HepG2 (cell line): Measurements from ENCODE around the gene RPS5. TPM values are rescaled to one million over a fixed set of nuclear protein-coding genes. Genes with fewer than 3 reads are reported as not detected.
A peak's percentile ranks its signal among the peaks of the same experiment; 100 is the strongest.

Source experiments
- BORCS8-MEF2B ChIP-seq: sonication (generic); formaldehyde crosslinking; IDR thresholded peaks from 2 replicates; pipeline ENCODE4 v1.8.0; 2022; ENCODE audit warnings: mild to moderate bottlenecking, missing genetic modification reagents
- CBFB ChIP-seq: sonication (generic); formaldehyde crosslinking; IDR thresholded peaks from 2 replicates; pipeline ENCODE4 v1.4.0; 2020; ENCODE audit warnings: missing genetic modification reagents
- DPF2 ChIP-seq: sonication (generic); formaldehyde crosslinking; IDR thresholded peaks from 2 replicates; pipeline ENCODE4 v1.4.0; 2020; ENCODE audit warnings: mild to moderate bottlenecking, low read depth, missing genetic modification reagents, borderline replicate concordance
- HOXA9 ChIP-seq: sonication (generic); formaldehyde crosslinking; IDR thresholded peaks from 2 replicates; pipeline ENCODE4 v1.8.1; 2022; ENCODE audit warnings: missing genetic modification reagents, mild to moderate bottlenecking, moderate library complexity, borderline replicate concordance
- PLRG1 ChIP-seq: fragments of 450-650 bp; conservative IDR thresholded peaks from 2 replicates; pipeline ENCODE4 v1.6.1; 2016
- ZBTB1 ChIP-seq: sonication (generic); formaldehyde crosslinking; IDR thresholded peaks from 2 replicates; pipeline ENCODE4 v1.4.0; 2020; ENCODE audit warnings: missing genetic modification reagents, borderline replicate concordance
- ZNF138 ChIP-seq: sonication (generic); formaldehyde crosslinking; IDR thresholded peaks from 2 replicates; pipeline ENCODE4 v1.5.0; 2020; ENCODE audit warnings: mild to moderate bottlenecking, low read depth, missing genetic modification reagents
- ZNF263 ChIP-seq: sonication (generic); formaldehyde crosslinking; IDR thresholded peaks from 2 replicates; pipeline ENCODE4 v1.4.0; 2020; ENCODE audit warnings: missing genetic modification reagents
- ZNF501 ChIP-seq: sonication (generic); formaldehyde crosslinking; IDR thresholded peaks from 2 replicates; pipeline ENCODE4 v1.5.1; 2020; ENCODE audit warnings: mild to moderate bottlenecking, moderate library complexity, missing genetic modification reagents
- ZNF564 ChIP-seq: sonication (generic); formaldehyde crosslinking; IDR thresholded peaks from 2 replicates; pipeline ENCODE4 v1.8.1; 2023; ENCODE audit warnings: mild to moderate bottlenecking, missing genetic modification reagents
- ZNF768 ChIP-seq: sonication (generic); formaldehyde crosslinking; IDR thresholded peaks from 2 replicates; pipeline ENCODE4 v1.4.0; 2020; ENCODE audit warnings: missing genetic modification reagents
- polyA plus RNA-seq, 8 experiments: library from polyadenylated mRNA; depleted of rRNA in 3 of 8; stranded (reverse) in 7 of 8; unstranded in 1 of 8; fragments of >200 nt; fragmentation: Illumina TruSeq in 4 of 8; extraction: Trizol in 4 of 8; gene quantifications; 2 replicates each; pipeline versions ENCODE4 v1.2.1 to v1.2.3, GENCODE V29; 2011 to 2016; ENCODE audit warnings: low read depth in 4 of 8, missing spikeins in 1 of 8, mixed read lengths in 1 of 8; ENCODE audit not compliant: insufficient read depth in 1 of 8
- total RNA-seq, 5 experiments: library from RNA; depleted of rRNA; stranded (reverse); fragments of >200 nt; fragmentation: Illumina TruSeq; extraction: Trizol; gene quantifications; 2 replicates each; pipeline ENCODE4 v1.2.3, GENCODE V29; 2016; ENCODE audit warnings: low read depth in 1 of 5
- TF ChIP-seq, protein P1 (sequence below): sonication (generic); formaldehyde crosslinking; IDR thresholded peaks from 2 replicates; pipeline ENCODE4 v1.5.0; 2020; ENCODE audit warnings: missing genetic modification reagents, mild to moderate bottlenecking, borderline replicate concordance
- TF ChIP-seq, protein P2 (sequence below): sonication (generic); formaldehyde crosslinking; IDR thresholded peaks from 2 replicates; pipeline ENCODE4 v1.4.0; 2020; ENCODE audit warnings: mild to moderate bottlenecking, missing genetic modification reagents
- TF ChIP-seq, protein P3 (sequence below): sonication (generic); formaldehyde crosslinking; IDR thresholded peaks from 2 replicates; pipeline ENCODE4 v1.8.1; 2023; ENCODE audit warnings: mild to moderate bottlenecking, moderate library complexity, missing genetic modification reagents
- TF ChIP-seq, protein P4 (sequence below): IDR thresholded peaks from 2 replicates; pipeline ENCODE4 v1.6.1; 2016; ENCODE audit warnings: low read depth
- TF ChIP-seq, protein P5 (sequence below): sonication (generic); formaldehyde crosslinking; IDR thresholded peaks from 2 replicates; pipeline ENCODE4 v1.9.0; 2022; ENCODE audit warnings: missing genetic modification reagents, mild to moderate bottlenecking, borderline replicate concordance
- TF ChIP-seq, protein P6 (sequence below): sonication (generic); formaldehyde crosslinking; IDR thresholded peaks from 2 replicates; pipeline ENCODE4 v1.8.1; 2022; ENCODE audit warnings: low read depth, mild to moderate bottlenecking, missing genetic modification reagents

Gene RPS5
- total and polyA plus RNA-seq, 2 of the 13 experiments (the other 11 are each of a cell fraction or from before 2014, with no cell fraction given), result 1,544 to 4,408 TPM

DNA sequence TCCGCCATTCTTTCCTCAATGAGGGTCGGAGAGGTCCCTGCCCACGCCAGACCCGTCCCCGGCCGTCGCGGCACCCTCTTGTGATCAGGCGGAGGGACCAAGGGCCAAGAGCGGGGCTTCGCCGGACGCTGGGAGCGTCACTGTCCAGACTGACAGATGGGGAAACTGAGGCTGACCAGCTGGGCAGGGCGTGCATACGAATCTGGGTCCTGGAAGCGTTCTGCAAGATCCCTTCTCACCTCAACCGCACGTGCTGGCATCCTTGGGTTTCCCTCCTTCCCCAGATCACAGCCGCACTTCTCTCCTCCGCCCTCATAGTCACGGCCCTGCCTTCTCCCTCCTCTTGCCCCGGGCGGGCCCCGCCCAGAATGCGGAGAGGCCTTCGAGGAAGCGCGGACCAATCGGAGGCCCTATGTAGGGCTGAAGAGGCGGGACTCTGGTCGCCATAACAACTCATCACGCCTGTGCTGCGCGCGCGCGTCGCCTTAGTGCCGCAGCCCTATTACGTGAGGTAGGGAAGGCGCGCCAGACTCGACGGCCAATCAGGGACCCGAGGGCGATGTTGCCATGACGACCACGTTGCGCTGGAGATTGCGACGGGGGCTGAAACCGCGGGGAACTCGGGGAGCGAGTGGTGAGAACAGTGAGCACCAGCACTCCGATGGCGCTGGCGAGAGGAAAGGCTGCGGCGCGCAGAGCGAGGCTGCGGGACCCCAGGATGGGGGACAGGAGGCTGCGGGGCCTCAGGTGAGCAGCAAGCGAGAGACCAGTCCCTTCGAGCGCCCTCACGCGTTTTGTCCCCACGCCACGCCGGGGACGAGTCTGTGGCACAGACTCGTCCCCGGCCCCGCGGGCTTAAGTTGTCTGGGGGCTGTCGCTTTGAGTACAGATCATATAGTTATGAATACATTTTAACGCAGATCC is 14.1 kb downstream of the RPS5 start (continued):
- peak; percentile 74 for TF ChIP-seq CBFB (CRISPR knock-in tag)
- TF ChIP-seq, protein P1, sequence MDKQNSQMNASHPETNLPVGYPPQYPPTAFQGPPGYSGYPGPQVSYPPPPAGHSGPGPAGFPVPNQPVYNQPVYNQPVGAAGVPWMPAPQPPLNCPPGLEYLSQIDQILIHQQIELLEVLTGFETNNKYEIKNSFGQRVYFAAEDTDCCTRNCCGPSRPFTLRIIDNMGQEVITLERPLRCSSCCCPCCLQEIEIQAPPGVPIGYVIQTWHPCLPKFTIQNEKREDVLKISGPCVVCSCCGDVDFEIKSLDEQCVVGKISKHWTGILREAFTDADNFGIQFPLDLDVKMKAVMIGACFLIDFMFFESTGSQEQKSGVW, result no peak
- TF ChIP-seq, protein P2, sequence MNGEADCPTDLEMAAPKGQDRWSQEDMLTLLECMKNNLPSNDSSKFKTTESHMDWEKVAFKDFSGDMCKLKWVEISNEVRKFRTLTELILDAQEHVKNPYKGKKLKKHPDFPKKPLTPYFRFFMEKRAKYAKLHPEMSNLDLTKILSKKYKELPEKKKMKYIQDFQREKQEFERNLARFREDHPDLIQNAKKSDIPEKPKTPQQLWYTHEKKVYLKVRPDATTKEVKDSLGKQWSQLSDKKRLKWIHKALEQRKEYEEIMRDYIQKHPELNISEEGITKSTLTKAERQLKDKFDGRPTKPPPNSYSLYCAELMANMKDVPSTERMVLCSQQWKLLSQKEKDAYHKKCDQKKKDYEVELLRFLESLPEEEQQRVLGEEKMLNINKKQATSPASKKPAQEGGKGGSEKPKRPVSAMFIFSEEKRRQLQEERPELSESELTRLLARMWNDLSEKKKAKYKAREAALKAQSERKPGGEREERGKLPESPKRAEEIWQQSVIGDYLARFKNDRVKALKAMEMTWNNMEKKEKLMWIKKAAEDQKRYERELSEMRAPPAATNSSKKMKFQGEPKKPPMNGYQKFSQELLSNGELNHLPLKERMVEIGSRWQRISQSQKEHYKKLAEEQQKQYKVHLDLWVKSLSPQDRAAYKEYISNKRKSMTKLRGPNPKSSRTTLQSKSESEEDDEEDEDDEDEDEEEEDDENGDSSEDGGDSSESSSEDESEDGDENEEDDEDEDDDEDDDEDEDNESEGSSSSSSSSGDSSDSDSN, result peak; percentile 44; the same call in 1 of the 2 replicates
- no peak for TF ChIP-seq ZBTB1 (CRISPR knock-in tag)
- no peak for TF ChIP-seq PLRG1
- TF ChIP-seq ZNF564, result no peak
- TF ChIP-seq DPF2 (CRISPR knock-in tag), result no peak
- TF ChIP-seq, protein P3, sequence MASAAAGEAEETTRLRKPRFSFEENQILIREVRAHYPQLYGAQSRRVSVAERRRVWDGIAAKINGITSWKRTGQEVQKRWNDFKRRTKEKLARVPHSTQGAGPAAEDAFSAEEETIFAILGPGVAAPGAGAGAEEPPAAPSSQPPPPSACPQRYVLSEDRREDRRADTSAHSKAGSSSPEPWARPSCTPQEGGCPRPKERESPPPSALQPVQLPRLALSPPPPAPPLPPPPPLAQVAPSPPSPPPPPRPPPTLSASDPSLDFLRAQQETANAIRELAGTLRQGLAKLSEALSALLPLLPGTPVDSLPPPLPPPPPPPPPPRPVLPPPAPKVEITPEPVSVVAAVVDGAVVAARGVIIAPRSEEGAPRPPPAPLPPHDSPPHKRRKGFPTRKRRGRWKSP, result peak; percentile 100
- no peak; the same call in 1 of the 2 replicates for TF ChIP-seq HOXA9
- peak; percentile 56; the same call in 1 of the 2 replicates for TF ChIP-seq ZNF768 (CRISPR knock-in tag)
- peak; percentile 60; the same call in 1 of the 2 replicates for TF ChIP-seq ZNF138 (CRISPR knock-in tag)
- TF ChIP-seq, protein P4, sequence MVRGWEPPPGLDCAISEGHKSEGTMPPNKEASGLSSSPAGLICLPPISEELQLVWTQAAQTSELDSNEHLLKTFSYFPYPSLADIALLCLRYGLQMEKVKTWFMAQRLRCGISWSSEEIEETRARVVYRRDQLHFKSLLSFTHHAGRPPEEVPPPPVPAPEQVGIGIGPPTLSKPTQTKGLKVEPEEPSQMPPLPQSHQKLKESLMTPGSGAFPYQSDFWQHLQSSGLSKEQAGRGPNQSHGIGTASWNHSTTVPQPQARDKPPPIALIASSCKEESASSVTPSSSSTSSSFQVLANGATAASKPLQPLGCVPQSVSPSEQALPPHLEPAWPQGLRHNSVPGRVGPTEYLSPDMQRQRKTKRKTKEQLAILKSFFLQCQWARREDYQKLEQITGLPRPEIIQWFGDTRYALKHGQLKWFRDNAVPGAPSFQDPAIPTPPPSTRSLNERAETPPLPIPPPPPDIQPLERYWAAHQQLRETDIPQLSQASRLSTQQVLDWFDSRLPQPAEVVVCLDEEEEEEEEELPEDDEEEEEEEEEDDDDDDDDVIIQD (CRISPR knock-in tag), result no peak
- TF ChIP-seq ZNF263 (CRISPR knock-in tag), result 0 out of 2 replicates have a peak, but pooled peaks have one; percentile 44
- TF ChIP-seq BORCS8-MEF2B (CRISPR knock-in tag), result peak; percentile 51; the same call in 1 of the 2 replicates
- TF ChIP-seq, protein P5, sequence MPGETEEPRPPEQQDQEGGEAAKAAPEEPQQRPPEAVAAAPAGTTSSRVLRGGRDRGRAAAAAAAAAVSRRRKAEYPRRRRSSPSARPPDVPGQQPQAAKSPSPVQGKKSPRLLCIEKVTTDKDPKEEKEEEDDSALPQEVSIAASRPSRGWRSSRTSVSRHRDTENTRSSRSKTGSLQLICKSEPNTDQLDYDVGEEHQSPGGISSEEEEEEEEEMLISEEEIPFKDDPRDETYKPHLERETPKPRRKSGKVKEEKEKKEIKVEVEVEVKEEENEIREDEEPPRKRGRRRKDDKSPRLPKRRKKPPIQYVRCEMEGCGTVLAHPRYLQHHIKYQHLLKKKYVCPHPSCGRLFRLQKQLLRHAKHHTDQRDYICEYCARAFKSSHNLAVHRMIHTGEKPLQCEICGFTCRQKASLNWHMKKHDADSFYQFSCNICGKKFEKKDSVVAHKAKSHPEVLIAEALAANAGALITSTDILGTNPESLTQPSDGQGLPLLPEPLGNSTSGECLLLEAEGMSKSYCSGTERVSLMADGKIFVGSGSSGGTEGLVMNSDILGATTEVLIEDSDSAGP (CRISPR knock-in tag), result peak; percentile 79
- TF ChIP-seq, protein P6, sequence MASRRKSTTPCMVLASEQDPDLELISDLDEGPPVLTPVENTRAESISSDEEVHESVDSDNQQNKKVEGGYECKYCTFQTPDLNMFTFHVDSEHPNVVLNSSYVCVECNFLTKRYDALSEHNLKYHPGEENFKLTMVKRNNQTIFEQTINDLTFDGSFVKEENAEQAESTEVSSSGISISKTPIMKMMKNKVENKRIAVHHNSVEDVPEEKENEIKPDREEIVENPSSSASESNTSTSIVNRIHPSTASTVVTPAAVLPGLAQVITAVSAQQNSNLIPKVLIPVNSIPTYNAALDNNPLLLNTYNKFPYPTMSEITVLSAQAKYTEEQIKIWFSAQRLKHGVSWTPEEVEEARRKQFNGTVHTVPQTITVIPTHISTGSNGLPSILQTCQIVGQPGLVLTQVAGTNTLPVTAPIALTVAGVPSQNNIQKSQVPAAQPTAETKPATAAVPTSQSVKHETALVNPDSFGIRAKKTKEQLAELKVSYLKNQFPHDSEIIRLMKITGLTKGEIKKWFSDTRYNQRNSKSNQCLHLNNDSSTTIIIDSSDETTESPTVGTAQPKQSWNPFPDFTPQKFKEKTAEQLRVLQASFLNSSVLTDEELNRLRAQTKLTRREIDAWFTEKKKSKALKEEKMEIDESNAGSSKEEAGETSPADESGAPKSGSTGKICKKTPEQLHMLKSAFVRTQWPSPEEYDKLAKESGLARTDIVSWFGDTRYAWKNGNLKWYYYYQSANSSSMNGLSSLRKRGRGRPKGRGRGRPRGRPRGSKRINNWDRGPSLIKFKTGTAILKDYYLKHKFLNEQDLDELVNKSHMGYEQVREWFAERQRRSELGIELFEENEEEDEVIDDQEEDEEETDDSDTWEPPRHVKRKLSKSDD (CRISPR knock-in tag), result peak; percentile 82; the same call in 1 of the 2 replicates
- peak; percentile 94 for TF ChIP-seq ZNF501 (CRISPR knock-in tag)
